Fibroblast of mammary gland (primary cell): ENCODE data around the gene PHACTR1.

Source experiments
- DNase-seq: peaks from one replicate; pipeline ENCODE4 v3.0.0-alpha.2; 2010; ENCODE audit warnings: low read depth
- H3K4me3 ChIP-seq: 2 replicates; pipeline ENCODE4 v1.5.1; 2011; ENCODE audit warnings: low read depth, mild to moderate bottlenecking, low read length, moderate library complexity; ENCODE audit not compliant: control insufficient read depth
- TF ChIP-seq, protein P1 (sequence below): conservative IDR thresholded peaks from 2 replicates; pipeline ENCODE4 v1.5.1; 2011; ENCODE audit warnings: low read depth, low read length, inconsistent platforms; ENCODE audit not compliant: control insufficient read depth, insufficient read depth

PHACTR1 gene

DNA sequence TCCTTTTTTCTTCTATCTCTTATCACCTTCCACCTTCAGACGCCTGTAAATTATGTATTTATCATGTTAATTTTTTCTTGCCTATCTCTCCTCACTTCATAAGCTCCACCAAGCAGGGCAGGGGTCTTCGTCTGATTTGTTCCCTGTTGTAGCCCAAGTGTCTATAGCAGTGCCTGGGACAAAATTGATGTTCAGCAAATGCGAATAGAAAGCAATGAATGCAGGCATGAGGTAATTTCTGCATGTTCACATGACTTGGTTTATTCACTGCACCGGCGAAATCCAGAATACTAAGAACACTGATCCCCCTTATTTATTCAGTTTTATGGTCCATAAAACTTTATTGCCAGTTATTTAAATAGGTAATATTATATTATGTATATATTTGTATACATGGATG lies 449.7 kb downstream of the PHACTR1 start:
- TF ChIP-seq, protein P1, sequence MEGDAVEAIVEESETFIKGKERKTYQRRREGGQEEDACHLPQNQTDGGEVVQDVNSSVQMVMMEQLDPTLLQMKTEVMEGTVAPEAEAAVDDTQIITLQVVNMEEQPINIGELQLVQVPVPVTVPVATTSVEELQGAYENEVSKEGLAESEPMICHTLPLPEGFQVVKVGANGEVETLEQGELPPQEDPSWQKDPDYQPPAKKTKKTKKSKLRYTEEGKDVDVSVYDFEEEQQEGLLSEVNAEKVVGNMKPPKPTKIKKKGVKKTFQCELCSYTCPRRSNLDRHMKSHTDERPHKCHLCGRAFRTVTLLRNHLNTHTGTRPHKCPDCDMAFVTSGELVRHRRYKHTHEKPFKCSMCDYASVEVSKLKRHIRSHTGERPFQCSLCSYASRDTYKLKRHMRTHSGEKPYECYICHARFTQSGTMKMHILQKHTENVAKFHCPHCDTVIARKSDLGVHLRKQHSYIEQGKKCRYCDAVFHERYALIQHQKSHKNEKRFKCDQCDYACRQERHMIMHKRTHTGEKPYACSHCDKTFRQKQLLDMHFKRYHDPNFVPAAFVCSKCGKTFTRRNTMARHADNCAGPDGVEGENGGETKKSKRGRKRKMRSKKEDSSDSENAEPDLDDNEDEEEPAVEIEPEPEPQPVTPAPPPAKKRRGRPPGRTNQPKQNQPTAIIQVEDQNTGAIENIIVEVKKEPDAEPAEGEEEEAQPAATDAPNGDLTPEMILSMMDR = no peak
- no peak overlapping the region for H3K4me3 ChIP-seq
- no peak for DNase-seq

DNA sequence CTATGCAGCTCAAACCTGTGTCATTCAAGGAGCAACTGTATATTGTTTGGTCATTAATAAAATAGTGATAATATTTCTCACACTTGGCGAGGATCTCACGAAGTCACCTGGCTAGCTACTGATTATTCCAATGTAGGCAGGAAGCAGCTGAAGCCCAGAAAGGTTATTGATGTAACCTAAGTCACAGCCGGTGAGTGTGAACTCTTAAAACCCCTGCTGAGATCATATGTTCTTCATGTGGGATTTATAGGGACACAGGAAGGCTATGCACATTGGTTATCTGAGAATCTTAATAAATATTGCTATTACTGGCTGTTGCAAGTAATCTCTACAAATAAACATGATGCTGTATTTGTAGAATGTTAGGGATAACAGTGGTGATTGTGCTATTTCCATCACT lies 450.3 kb downstream of the PHACTR1 start:
- TF ChIP-seq, protein P1 = no peak
- DNase-seq = no peak
- H3K4me3 ChIP-seq = no peak overlapping the region

DNA sequence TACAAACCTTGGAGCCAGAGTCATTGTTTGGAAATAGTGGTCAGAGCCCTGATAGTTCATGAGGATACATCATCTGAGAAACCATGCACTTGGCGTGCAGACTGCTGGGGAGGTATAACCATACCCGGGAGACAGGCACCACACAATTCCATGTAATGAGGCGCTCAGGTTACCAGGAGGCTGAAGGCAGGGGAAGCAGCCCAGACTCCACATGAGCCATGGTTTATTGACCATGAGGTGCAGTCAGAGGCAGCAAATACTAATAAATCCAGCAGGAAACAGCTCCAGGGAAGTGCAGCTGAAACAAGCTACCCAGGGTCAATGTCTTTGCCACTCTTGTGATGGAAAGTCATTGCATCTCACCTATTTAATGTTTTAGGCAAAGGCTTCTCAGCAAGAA lies 455.7 kb downstream of the PHACTR1 start:
- H3K4me3 ChIP-seq = no peak overlapping the region
- DNase-seq = no peak
- TF ChIP-seq, protein P1 = no peak

DNA sequence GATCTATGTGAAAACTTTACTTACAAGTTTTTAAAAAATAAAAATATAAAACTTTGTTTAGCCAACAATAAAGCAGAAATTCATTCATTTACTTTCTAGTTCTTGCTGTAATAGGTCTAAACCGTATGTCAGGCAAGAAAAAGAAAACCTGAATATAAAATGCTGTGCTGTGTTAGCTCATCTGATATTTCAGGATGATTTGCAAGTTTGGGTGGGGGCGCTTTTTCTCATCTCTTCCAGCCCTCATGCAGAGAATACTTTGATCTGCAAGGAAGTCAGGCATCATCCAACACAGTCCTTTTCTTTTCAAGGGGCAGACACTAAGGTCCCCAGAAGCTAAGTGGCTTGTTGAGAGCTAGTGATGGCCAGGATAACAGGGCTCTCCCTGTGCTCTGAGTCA lies 458.5 kb downstream of the PHACTR1 start:
- H3K4me3 ChIP-seq = no peak overlapping the region
- TF ChIP-seq, protein P1 = no peak
- DNase-seq = no peak

DNA sequence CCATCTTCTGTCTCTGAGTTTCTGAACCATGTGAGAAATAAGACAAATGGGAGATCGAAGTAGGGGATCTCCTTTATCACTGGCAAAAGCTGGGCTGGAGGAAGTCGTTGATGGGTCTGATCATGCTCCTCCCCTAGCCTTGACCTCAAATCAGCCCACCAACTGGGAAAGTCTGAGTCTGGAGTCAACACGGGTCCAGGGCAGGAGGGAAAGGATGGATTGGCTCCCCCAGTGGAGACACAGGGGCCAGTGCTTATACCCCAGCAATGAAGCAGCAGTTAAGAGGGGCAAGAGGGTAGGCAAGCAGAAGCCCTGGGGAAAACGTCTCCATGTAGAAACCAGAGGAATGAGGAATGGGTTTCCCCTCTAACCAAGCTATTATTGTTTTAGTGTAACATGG lies 459.2 kb downstream of the PHACTR1 start:
- TF ChIP-seq, protein P1 = no peak
- no peak overlapping the region for H3K4me3 ChIP-seq
- no peak for DNase-seq

DNA sequence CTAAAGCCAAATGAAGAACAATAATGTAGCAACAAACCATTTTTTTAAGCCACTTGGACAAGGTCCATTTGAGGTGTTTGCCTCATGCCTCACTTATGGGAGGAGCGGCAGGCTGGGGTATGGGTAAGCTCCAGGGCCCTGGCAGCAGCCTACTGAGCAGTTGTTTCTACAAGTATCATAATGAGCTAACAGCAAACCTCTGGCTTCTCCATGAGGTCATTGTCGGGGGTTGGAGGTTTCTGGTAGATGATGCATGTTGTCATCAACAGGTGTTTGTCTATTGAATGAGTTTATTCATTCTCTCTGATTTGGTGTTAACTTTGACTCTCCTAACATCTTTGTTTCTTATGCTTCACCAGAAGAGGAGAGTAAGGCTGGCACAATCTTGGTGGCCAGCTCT lies 461.1 kb downstream of the PHACTR1 start:
- TF ChIP-seq, protein P1 = no peak

DNA sequence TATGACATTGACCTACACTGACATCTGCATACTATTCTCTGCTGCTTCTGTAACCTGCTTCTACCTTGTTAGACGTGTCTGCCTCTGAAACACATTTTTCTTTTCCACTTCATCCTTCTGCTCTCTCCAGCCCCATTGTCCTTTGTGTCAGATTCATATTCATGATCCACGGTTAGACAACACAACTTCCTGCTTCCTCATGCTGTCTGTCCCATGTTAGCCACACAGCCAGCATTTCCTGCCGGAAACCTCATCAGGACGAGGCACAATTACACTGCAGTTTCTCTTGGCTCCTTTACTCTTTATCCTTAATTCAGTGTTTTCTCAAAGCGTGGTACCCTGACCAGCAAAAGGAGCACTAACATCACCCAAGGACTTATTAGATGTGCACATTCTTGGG lies 461.5 kb downstream of the PHACTR1 start:
- DNase-seq = no peak
- TF ChIP-seq, protein P1 = no peak
- no peak overlapping the region for H3K4me3 ChIP-seq

More for the DNA sequence above, 461.1 kb downstream of the PHACTR1 start:
- no peak overlapping the region for H3K4me3 ChIP-seq
- DNase-seq = no peak
